ENCODE results near the gene DNAAF8.
A peak's percentile ranks its signal among the peaks of the same experiment; 100 is the strongest.

DNAAF8 gene

DNA sequence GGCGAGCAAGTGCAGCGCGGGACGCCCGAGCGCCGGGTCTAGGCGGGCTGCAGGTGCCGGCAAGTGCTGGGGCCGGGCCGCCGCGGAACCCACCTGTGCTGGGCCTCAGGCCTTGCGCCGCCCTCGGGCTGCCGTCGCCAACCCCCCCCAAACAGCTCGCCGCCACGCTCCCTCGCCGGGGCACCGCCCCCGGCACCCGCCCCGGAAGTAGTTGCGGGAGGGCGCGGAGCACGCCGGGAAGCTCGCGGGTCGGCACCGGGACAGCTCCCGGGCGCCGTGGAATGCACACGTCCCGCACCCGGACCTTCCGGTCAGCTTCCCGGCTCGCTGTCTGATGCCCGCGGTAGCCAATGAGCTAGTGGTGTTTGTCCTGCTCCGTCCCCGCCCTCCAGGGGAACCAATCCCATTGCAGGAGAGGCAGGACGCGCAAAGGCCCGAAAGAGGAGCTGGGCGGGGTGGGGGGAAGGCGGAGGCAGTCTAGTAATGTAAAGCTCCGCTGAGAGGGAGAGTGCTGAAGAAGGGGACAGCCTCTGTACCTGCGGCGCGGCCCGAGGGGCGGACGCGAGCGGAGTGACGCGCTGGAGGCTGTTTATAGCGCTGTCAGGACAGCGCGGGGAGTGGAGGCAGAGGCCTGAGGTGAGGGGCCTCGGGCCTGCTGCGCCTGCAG lies at the start of gene DNAAF8, which contains the start of gene ANKS3:
DNAAF8 (plus strand) TSS at position 475 of the 667 bp plus-strand sequence. CDS start 1,978 bp downstream, outside the sequence.
ANKS3 (minus strand) TSS at position 209 of the 667 bp plus-strand sequence. CDS start 4,122 bp downstream, outside the sequence.
- peak; percentile 75 for FAIRE-seq
- peak; percentile 95 for DNase-seq (ENCODE audit: low spot score)

DNA sequence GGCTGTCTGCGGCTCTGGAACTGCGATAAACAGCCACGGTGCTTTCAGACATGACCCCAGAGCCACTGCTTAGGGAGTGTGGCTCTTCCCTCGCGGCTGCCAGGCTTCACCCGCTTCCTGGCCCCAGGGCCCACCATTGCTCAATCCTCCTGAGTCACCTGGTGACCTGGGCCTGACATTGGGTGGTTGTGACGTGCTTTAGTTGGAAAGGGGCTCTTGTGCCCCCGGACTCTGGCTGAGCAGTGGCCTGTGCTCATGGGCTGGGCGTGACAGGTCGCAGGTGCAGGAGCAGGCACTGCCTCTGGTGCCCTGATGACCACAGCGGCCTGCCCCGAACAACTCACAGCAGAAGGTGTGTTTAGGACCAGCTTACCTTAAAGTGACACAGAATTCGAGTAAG lies 49.6 kb upstream of the DNAAF8 start:
- DNase-seq (ENCODE audit: low spot score) = no peak
- FAIRE-seq = no peak

DNA sequence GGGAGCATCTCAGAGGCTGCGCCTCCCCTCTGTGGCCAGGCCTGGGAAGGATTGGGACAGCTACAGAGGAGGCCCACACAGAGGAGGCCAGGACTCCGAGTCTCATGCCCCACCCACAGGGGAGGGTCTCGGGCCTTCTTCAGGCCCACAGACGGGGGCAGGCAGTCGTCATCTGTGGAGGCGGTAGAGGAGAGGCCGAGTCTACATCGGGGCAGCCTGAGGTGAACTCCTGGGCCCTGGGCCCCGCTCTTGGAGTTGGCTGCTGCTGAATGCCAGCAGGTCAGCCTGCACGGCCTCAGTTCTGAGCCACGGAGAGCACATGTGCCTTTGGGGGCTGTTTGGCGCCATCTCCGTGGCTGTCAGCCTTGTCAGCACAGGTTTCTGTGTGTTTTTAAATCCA lies 49.0 kb upstream of the DNAAF8 start:
- DNase-seq (ENCODE audit: low spot score) (no peak), FAIRE-seq (no peak)

DNA sequence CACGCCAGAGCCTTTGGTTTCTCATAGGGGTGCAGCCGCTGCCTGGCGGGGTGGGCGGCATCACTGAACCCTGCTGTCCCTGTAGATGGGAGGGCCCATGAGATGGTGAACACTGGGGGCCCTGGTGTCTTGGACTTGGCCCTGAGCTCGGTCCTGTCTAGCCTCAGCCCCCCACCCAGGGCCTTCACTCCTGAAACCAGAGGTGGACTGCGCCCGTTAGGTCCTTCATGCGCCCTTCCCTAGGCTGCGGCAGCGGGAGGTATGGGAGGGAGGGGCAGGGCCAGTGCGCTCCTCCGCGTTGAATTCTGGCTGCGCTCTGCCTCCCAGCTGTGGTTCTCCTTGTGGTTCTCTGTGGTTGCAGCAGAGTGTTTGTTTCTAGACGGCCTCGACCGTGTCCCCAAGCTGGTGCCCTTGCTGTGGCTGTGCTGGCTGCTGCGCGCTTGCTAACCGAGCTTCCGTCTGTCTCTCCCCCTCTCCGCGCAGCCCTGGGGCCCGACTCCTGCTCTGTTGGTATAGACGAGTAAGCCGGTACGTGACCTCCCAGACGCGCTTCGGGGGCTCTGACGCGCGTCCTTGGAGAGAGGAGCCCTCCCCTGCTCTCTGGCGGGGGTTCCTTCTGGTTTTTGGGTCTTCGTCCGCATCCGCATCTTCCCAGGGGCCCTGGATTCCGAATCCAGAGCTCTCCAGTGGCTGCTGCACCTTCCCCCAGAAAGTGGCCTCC lies 48.4 kb upstream of the DNAAF8 start:
- no peak for FAIRE-seq
- no peak for DNase-seq (ENCODE audit: low spot score)

DNA sequence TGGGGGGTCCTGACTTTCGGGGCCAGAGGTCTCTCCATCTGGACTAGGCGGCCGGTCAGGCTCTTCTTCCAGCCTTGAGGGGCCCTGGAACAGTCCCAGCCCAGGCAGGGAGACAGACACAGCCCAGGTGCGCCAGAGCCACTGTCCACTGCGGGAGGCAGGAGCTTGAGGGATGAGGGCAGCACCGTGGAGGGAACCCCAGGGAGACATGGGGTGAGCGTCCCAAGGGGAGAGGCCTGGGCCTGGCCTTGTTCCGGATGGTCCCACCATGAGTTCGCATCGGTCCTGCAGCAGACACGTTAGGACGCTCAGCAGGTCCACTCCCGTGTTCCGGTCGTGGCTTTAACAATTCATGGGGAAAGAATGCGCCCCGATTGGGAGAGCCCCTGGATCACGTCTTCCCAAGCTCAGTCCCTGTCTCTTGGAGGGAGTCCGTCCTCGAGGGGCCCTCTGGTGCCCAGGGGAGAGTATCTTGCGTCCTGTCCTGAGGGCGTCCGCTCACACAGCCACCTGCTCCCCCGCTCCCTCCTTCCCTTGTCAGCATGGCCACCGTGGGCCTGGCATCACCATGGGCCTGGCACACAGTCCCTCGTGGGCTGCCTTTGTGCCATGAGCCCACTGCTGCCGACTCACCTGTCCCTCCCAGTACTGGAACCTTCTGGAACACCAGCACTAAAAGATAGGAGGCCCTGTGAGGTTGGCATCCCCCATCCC lies 47.7 kb upstream of the DNAAF8 start:
- FAIRE-seq (no peak), DNase-seq (ENCODE audit: low spot score) (no peak)

DNA sequence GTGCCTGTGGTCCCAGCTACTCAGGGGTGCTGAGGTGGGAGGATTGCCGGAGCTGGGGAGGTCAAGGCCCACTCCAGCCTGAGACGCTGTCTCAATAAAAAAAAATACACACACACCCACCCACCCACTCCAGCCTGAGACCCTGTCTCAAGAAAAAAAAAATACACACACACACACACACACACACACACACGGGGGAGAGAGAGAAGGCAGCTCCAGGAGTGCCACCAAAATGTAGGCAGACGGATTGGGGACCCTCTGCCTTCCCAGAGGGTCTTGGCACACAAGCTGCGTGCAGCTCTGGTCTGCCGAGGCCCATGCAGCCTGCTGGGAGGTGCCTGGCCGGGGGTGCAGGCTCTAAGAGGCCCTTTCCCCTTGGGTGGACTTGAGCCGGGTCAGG lies 46.9 kb upstream of the DNAAF8 start:
- FAIRE-seq (no peak), DNase-seq (ENCODE audit: low spot score) (no peak)

DNA sequence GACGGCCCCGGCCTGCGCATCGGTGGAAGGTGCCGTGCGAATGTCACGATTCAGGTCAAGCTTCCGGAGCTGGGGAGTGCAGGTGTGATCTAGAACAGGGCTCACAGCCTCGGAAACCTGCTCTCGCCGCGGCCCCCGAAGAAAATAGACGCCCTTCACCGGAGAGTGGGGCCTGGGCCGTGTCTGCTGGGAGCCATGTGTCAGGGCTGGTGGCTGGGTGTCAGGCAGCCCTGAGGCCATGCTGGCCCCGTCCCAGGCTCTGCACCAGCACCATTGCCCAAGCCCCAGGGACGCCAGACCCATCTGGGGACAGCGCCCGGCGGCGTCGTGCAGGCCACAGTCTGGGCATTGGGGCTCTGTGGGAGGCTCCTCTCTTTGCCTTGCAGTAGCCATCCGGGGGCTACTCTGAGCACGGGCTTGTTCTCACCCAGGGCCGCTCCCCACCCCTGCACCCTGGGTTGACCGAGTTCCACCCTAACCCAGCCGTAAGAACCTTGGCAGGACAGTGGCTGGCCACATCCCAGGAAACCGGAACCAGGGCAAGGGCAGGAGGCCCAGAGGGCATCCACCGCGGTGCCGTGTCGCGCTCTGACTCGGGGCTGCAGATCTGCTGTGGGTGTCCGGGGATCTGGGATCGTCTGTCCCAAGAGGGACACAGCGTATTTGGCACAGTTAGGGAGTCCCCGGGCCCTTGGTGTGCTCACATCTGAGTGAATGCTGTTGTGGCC lies 46.2 kb upstream of the DNAAF8 start:
- DNase-seq (ENCODE audit: low spot score) (no peak), FAIRE-seq (no peak)

DNA sequence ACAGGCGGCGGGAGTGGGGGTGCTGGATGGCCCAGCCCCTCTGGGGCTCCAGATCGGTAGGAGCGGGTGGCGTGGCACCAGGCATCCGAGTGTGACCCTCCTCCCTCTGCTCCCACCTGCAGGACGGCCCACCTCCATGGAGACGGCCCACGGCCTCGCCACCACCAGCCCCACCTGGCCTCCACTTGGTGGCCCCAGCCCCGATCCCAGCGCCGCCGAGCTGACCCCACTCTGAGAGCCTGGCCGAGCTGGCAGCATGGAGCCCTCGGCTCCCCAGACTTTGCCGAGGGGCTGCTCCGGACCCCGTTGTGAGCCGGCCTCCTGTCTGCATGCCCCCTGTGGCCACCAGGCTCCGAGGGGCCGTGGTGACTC lies 45.7 kb upstream of the DNAAF8 start:
- DNase-seq (ENCODE audit: low spot score) = no peak
- FAIRE-seq = no peak

DNA sequence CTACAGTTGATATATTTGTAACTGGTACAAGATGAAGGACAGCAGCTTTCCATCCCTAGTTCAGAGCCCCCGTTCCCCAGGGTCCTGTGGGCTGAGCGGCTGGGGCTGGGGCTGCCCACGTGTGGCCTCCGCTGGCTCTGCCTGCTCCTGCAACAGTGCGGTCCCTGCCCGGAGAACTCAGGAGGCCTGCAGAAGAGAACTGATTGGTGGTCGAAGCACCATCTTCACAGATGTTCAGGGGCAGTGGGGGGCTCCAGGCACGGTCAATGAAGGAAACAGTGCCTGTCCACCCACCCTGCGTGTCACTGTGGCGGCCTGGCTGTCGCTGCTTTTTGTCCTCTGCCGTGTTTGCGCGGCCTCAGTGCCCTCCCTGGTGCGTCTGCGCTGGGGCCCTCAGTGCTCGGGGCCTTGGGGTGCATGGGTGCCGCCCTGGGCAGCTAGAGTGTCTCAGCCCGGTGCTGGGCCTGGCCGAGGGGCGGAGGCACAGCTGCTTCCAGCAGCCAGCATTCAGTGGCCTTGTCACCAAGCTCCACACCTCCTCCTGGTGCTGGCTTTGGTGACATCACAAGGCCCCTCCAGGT lies 45.2 kb upstream of the DNAAF8 start:
- DNase-seq (ENCODE audit: low spot score) (no peak), FAIRE-seq (no peak)

DNA sequence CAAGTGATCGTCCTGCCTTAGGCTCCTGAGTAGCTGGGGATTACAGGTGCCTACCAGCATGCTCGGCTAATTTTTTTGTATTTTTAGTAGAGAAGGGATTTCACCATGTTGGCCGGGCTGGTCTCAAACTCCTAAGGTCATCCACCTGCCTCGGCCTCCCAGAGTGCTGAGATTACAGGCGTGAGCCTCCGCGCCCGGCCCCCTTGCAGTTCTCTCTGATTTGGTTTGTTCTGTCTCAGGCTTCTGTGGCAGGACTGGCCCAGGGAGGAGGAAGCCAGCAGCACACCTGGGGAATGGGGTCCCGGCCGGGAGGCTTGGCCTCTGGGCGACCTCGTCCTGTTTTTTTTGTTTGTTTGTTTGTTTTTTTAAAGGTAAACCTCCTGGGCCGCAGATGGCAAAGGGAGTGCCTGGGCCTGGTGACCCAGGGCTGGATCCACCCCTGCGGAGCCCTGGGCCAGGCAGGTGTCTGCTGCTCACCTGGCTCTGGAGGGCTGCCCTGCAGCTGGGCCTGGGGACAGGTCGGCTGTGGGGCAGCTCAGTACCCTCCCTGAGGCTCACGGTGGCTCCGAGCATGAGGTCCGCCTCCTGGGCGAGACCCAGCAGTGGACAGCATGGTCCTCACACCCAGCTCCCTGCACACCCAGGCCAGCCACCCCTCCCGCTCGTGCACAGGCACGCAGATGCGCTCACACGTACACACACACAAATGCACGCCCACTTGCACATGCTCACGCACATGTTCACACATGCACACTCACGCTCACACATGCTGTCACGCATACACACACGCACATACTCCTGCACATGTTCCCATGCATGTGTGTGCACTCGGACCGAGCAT lies 44.3 kb upstream of the DNAAF8 start:
- no peak for FAIRE-seq

DNA sequence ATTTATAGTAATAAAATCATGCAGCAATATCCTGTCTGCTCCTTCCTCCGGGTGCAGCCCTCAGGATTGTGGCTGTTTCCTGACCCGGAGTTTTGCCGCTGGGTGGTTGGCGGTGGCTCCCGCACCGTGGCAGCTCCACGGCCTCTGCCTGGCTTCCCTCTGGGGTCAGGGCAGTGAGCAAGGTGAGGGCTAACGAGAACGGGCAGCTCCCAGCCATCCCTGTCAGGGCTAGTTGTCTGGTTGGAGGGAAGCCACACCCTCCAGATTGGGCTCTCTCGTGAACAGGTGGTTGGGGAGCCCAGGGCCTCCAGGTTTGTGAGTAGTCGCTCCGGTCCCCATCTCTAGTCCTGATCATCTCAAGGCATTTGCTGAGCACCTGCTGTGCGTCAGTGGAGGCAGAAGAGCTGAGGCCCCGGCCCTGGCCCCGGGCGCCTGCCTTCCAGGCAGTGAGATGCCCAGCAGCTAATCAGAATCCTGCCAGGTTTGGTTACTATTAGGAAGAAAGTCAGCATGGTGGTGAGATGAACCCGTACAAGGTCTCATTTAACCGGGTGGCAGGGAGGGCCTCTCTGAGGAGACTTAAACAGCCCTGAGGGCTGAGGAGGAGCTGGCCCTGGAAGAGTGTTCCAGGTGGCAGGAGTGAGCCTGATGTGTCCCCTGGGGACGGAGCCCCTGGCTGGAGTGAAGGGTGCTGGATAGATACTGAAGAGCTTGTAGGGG lies 43.2 kb upstream of the DNAAF8 start:
- DNase-seq (ENCODE audit: low spot score) = no peak

More for the DNA sequence above, 44.3 kb upstream of the DNAAF8 start:
- no peak for DNase-seq (ENCODE audit: low spot score)

DNA sequence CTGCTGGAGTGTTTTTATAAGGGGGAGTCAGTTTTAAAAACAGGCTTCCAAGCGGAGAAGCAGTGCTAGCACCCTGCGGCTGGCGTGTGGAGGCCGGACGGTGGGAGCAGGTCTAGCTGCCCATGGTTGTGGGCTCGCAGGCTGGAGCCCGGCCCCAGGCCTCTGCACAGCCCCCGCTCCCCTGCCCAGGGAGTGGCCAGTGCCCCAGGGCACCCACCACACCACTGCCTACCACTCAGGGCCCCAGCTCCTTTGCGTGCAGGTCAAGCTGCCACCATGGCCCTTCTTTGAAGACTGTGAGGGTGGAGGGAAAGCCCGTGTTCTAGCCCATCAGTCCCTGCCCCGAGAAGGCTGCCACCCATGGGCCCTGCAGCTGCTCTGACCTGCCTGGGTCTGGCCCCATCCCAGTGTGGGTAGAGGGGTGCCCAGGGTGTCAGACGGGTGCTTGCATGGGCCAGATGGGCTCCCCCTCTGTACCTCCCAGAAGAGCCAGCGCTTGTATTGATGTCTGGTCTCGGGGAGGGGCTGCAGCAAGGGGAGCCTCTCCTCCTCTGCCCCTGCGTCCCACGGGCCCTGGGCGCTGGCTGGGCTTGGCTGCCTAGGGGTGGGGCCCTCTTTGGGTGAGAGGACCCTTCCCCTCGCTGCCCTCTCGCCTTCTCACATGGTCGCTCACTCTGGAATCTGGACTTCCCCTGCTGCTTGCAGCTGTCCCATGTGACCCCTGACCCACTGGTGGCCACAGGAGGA lies 42.5 kb upstream of the DNAAF8 start:
- no peak for DNase-seq (ENCODE audit: low spot score)
- no peak for FAIRE-seq

More for the DNA sequence above, 43.2 kb upstream of the DNAAF8 start:
- FAIRE-seq = no peak

DNA sequence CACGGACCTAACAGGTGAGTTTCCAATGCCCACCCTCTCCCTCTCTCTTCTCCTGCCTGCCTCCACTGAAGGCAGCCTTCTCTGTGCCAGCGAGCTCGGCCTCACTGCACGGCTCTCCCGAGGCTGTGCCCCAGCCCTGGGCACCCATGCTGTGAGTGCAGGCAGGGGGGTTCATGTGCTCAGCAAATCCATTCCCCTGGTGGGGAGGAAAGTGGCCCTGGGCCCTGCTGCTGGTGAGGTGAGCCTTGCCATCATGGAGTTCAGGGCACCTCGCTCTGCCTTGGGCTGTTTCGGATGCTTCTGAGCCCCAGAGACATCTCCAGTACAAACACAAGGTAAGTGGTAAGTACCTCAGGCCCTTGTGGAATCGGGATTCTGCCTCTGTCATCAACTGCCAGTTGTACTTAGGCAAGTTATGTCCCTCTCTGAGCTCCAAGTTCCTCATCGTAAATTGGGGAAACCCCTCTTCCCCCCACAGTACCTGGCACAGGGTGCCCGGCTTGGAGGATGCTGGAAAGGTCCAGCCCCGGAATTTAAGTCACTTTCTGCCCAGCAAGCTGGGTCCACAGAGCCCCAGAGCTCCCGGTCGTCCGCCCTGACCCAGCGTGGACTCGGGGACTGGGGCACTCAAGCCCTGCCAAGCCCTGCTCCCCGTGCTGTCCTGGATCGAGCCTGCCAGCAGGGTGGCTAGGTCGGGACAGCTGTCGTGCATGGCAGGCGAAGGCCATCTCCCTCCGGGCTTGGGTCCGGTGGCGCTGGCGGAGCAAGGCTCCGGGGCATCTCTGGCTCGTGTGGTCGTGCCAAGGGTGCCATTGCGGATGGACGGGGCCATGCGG lies 41.7 kb upstream of the DNAAF8 start:
- no peak for DNase-seq (ENCODE audit: low spot score)
- no peak for FAIRE-seq

DNA sequence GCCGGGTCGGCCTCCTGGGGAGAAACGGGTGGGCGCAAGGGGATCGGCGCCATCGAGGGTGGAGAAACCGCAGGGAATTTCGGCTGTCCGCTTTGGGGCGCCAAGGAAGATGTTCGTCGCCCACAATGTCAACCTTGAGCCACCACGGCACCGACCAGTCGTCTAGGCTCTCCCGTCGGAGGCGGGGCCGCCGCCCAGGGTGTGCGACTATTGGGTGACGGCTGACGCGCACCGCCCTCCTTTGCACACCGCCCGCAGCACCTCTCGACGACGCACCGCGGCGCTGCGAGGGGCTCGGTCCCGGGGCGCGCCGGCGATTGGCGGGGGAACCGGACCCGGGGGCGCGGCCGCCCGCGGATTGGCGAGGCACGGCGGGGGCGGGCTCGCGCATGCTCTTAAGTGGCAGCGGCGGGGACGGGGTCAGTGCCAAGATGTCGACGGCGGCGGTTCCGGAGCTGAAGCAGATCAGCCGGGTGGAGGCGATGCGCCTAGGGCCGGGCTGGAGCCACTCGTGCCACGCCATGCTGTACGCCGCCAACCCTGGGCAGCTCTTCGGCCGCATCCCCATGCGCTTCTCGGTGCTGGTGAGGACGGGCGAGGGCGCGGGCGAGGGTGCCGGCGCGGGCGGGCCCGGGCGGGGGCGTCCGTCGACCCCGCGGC lies 40.9 kb upstream of the DNAAF8 start, which contains the start of gene NUDT16L1:
NUDT16L1 (plus strand) TSS at position 267 of the 660 bp plus-strand sequence; CDS start at position 432, 165 bp downstream.
- DNase-seq (ENCODE audit: low spot score) (peak; percentile 84), FAIRE-seq (no peak)

DNA sequence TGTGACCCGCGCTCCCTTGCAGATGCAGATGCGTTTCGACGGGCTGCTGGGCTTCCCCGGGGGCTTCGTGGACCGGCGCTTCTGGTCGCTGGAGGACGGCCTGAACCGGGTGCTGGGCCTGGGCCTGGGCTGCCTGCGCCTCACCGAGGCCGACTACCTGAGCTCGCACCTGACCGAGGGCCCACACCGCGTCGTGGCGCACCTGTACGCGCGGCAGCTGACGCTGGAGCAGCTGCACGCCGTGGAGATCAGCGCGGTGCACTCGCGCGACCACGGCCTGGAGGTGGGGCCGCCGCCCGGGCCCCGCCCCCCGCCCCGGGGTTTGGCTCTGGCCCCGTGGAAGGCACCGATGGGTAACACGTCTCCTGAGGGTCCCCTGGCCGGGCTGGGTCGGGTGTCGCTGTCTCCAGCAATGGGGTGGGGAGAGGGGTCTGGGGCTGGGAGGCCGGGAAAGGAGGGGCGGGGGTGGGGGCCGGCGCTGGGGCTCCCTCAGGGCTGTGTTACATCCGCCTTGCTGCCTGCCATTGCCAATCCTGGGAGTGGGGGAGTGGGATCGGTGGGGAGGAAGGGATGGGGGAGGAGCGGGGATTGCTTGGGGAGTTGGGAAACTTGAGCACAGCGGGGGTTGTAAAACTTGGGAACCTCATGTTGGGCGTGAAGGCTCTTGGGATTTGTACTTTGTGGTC lies 40.2 kb upstream of the DNAAF8 start:
- DNase-seq (ENCODE audit: low spot score) (no peak), FAIRE-seq (no peak)

DNA sequence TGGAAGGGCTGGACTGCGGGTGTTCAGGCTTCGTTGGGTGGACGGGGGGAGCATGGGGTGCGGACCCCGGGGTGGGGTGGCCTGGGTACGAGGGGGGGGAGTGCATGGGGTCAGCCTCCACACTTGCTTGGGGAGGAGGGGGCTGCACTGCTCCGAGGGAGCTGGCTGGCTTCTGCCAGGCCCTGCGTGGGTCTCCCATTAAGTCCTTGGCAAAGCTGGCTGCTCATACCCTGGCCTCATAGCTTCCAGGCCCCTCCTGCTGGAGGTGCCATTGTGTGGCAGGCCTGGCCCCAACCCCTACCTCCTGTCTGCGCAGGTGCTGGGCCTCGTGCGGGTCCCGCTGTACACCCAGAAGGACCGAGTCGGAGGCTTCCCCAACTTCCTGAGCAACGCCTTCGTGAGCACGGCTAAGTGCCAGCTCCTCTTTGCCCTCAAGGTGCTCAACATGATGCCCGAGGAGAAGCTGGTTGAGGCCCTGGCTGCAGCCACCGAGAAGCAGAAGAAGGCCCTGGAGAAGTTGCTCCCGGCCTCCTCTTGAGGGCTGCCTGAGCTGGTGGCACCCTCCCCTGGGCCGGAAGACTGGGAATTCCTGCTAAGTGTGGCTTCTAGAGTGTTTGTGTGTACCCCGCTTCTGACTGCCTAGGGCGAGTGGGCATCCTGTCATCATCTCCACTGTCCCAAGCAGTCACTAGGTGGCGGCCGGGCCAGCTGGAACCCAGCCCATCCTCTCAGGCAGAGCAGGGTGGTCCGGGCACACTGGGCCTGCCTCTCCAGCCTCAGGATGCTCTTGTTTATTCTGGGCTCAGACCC lies 39.5 kb upstream of the DNAAF8 start:
- FAIRE-seq (no peak), DNase-seq (ENCODE audit: low spot score) (no peak)
